Vagina (tissue), 2 donors: ENCODE results near the gene CNBP.

Source experiments
- POLR2A ChIP-seq, 2 donors: fragments of 450-650 bp; IDR thresholded peaks; one replicate each; pipeline ENCODE4 v1.6.1; 2017; ENCODE audit warnings: antibody characterized with exemption in 2 of 2, mild to moderate bottlenecking in 2 of 2, moderate library complexity in 2 of 2
- POLR2AphosphoS5 ChIP-seq, 2 donors: sonication (generic); formaldehyde crosslinking; IDR thresholded peaks; one replicate each; pipeline ENCODE4 v1.9.0; 2017; ENCODE audit warnings: antibody characterized with exemption in 2 of 2, mild to moderate bottlenecking in 2 of 2, low read depth in 1 of 2; ENCODE audit not compliant: insufficient read depth in 1 of 2
- TF ChIP-seq, protein P1 (sequence below), 3 experiments: fragments of 450-650 bp in 2 of 3; fragments of 200-600 bp in 1 of 3; sonication (generic) in 1 of 3; IDR thresholded peaks; one replicate each; pipeline ENCODE4 v1.5.1; 2017 to 2019; ENCODE audit warnings: antibody characterized with exemption in 3 of 3, mild to moderate bottlenecking in 2 of 3, moderate library complexity in 2 of 3

DNA sequence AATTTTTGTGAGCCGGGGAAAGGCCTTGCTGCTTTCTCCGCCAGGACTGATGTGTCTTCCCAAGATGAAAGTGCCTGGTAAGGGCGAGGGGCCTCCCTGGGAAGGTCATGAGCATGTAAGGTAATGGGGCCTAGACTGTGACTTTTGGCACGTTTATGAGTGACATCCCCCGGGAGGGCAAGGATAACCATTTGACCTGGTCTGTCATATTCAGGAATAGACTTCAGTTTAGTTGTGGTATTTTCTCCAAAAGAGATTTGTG is 631 bp upstream of the CNBP start:
- TF ChIP-seq, protein P1, sequence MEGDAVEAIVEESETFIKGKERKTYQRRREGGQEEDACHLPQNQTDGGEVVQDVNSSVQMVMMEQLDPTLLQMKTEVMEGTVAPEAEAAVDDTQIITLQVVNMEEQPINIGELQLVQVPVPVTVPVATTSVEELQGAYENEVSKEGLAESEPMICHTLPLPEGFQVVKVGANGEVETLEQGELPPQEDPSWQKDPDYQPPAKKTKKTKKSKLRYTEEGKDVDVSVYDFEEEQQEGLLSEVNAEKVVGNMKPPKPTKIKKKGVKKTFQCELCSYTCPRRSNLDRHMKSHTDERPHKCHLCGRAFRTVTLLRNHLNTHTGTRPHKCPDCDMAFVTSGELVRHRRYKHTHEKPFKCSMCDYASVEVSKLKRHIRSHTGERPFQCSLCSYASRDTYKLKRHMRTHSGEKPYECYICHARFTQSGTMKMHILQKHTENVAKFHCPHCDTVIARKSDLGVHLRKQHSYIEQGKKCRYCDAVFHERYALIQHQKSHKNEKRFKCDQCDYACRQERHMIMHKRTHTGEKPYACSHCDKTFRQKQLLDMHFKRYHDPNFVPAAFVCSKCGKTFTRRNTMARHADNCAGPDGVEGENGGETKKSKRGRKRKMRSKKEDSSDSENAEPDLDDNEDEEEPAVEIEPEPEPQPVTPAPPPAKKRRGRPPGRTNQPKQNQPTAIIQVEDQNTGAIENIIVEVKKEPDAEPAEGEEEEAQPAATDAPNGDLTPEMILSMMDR (IDR thresholded peaks at IDR 0.05), result no peak
- TF ChIP-seq POLR2A (IDR thresholded peaks at IDR 0.05) (no peak), POLR2AphosphoS5 (IDR thresholded peaks at IDR 0.05; ENCODE audit: insufficient read depth in 1 of 2, low read depth in 1 of 2) (no peak)
